ENCODE data around the gene DIAPH3. TPM values are rescaled to one million over a fixed set of nuclear protein-coding genes. Genes with fewer than 3 reads are reported as not detected.

Gene DIAPH3
- polyA plus RNA-seq, 1 of the 3 experiments (the other 2 are of a cell fraction), result 5.4 TPM

GRCh38 chr13:59742467-59742866 lies 421.3 kb downstream of the DIAPH3 start:
- no peak overlapping the region for H3K27ac ChIP-seq (ENCODE audit: low read depth in 2 of 2, low read length in 1 of 2)
- H3K4me3 ChIP-seq (ENCODE audit: low read depth in 2 of 2, low read length in 1 of 2), result no peak overlapping the region
- no peaks in the 10 kb centered on the region for H3K36me3 ChIP-seq (replicated peaks in 1 of 2; ENCODE audit: control insufficient read depth in 1 of 2, insufficient read depth in 2 of 2, low read length in 1 of 2)
- no peak overlapping the region for H3K4me2 ChIP-seq
- no peaks in the 10 kb centered on the region for H3K9me2 ChIP-seq
- no peaks in the 10 kb centered on the region for H3K27me3 ChIP-seq (ENCODE audit: insufficient read depth)
- H3K79me2 ChIP-seq (ENCODE audit: insufficient read depth), result no peaks in the 10 kb centered on the region
- peaks cover 23% of the 10 kb centered on the region for H3F3A ChIP-seq (replicated peaks; ENCODE audit: insufficient read depth)
- no peak for DNase-seq
- H3K9me3 ChIP-seq, result no peaks in the 10 kb centered on the region
- ChIA-PET POLR2A (no interaction called here), CTCF (no interaction called here)
- H4K20me1 ChIP-seq (ENCODE audit: insufficient read depth), result no peaks in the 10 kb centered on the region
- H3K9ac ChIP-seq, result no peak overlapping the region
- peaks cover 0 to 26% of the 10 kb centered on the region in 2 experiments; a peak in 2 of 4 replicates for H3K4me1 ChIP-seq (ENCODE audit: control insufficient read depth in 1 of 2, insufficient read depth in 2 of 2, low read depth in 1 of 2, low read length in 1 of 2)
- H2AFZ ChIP-seq (ENCODE audit: low read depth), result no peak overlapping the region
- TF ChIP-seq CHD2 (IDR thresholded peaks at IDR 0.05; ENCODE audit: low read length, partially characterized antibody) (no peak), RCOR1 (IDR thresholded peaks at IDR 0.05; ENCODE audit: low read length) (no peak), MEF2A (IDR thresholded peaks at IDR 0.05; ENCODE audit: borderline replicate concordance, low read depth) (no peak), FOXJ3 (CRISPR knock-in tag; IDR thresholded peaks at IDR 0.05) (no peak)
- TF ChIP-seq, protein P1, sequence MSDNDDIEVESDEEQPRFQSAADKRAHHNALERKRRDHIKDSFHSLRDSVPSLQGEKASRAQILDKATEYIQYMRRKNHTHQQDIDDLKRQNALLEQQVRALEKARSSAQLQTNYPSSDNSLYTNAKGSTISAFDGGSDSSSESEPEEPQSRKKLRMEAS (IDR thresholded peaks at IDR 0.05; ENCODE audit: low read depth), result no peak
- TF ChIP-seq, protein P2, sequence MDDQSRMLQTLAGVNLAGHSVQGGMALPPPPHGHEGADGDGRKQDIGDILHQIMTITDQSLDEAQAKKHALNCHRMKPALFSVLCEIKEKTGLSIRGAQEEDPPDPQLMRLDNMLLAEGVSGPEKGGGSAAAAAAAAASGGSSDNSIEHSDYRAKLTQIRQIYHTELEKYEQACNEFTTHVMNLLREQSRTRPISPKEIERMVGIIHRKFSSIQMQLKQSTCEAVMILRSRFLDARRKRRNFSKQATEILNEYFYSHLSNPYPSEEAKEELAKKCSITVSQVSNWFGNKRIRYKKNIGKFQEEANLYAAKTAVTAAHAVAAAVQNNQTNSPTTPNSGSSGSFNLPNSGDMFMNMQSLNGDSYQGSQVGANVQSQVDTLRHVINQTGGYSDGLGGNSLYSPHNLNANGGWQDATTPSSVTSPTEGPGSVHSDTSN (IDR thresholded peaks at IDR 0.05), result no peak

- H3K9ac ChIP-seq, result no peak overlapping the region
- H4K20me1 ChIP-seq (ENCODE audit: insufficient read depth), result no peaks in the 10 kb centered on the region
- H3K27ac ChIP-seq (ENCODE audit: low read depth in 2 of 2, low read length in 1 of 2), result no peak overlapping the region
- no peak overlapping the region for H2AFZ ChIP-seq (ENCODE audit: low read depth)
- H3K27me3 ChIP-seq (ENCODE audit: insufficient read depth), result no peaks in the 10 kb centered on the region
- H3K4me1 ChIP-seq (ENCODE audit: control insufficient read depth in 1 of 2, insufficient read depth in 2 of 2, low read depth in 1 of 2, low read length in 1 of 2), result peaks cover 0 to 4% of the 10 kb centered on the region in 2 experiments; a peak in 3 of 4 replicates
- no peak for DNase-seq
- TF ChIP-seq IRF3 (IDR thresholded peaks at IDR 0.05; ENCODE audit: low read depth, low read length), result no peak
- TF ChIP-seq YY1 (IDR thresholded peaks at IDR 0.05; ENCODE audit: low read depth), result no peak
- no peak for TF ChIP-seq TAF1 (IDR thresholded peaks at IDR 0.05; ENCODE audit: borderline replicate concordance, low read depth, low read length)
- TF ChIP-seq RFX5 (IDR thresholded peaks at IDR 0.05; ENCODE audit: low read length), result no peak
- TF ChIP-seq, protein P1 (IDR thresholded peaks at IDR 0.05; ENCODE audit: low read depth), result no peak
- no peak for TF ChIP-seq EP300 (IDR thresholded peaks at IDR 0.05; ENCODE audit: borderline replicate concordance in 1 of 2, low read depth in 1 of 2, low read length in 1 of 2)
- no peak for TF ChIP-seq MXI1 (IDR thresholded peaks at IDR 0.05; ENCODE audit: low read depth, low read length)
- no peak for TF ChIP-seq GABPA (IDR thresholded peaks at IDR 0.05; ENCODE audit: low read depth)
- H3K36me3 ChIP-seq (replicated peaks in 1 of 2; ENCODE audit: control insufficient read depth in 1 of 2, insufficient read depth in 2 of 2, low read length in 1 of 2), result no peaks in the 10 kb centered on the region
- H3F3A ChIP-seq (replicated peaks; ENCODE audit: insufficient read depth), result no peaks in the 10 kb centered on the region
- no peaks in the 10 kb centered on the region for H3K9me2 ChIP-seq
- 97% methylated on average over 5 of the region's 5 CpGs for WGBS (ENCODE audit: low lambda C conversion rate)
- CTCF ChIA-PET, result no interaction called here
- H3K9me3 ChIP-seq, result no peaks in the 10 kb centered on the region
- H3K4me2 ChIP-seq, result no peak overlapping the region
- POLR2A ChIA-PET, result no interaction called here
- H3K4me3 ChIP-seq (ENCODE audit: low read depth in 2 of 2, low read length in 1 of 2), result no peak overlapping the region
- H3K79me2 ChIP-seq (ENCODE audit: insufficient read depth), result no peaks in the 10 kb centered on the region
Observed at GRCh38 chr13:59738921-59739320, 424.8 kb downstream of the DIAPH3 start.

All from SK-N-SH (cell line).